ENCODE measurements around the gene PALD1.

PALD1 gene

GRCh38 chr10:70444744-70445143 lies 33.8 kb upstream of the PALD1 start:
- TF ChIP-seq, protein P1, sequence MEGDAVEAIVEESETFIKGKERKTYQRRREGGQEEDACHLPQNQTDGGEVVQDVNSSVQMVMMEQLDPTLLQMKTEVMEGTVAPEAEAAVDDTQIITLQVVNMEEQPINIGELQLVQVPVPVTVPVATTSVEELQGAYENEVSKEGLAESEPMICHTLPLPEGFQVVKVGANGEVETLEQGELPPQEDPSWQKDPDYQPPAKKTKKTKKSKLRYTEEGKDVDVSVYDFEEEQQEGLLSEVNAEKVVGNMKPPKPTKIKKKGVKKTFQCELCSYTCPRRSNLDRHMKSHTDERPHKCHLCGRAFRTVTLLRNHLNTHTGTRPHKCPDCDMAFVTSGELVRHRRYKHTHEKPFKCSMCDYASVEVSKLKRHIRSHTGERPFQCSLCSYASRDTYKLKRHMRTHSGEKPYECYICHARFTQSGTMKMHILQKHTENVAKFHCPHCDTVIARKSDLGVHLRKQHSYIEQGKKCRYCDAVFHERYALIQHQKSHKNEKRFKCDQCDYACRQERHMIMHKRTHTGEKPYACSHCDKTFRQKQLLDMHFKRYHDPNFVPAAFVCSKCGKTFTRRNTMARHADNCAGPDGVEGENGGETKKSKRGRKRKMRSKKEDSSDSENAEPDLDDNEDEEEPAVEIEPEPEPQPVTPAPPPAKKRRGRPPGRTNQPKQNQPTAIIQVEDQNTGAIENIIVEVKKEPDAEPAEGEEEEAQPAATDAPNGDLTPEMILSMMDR (IDR thresholded peaks at IDR 0.05; ENCODE audit: insufficient read depth, low read depth, low read length, missing control alignments): no peak
- no peak for DNase-seq (ENCODE audit: low read depth)
- no peak overlapping the region for H3K4me3 ChIP-seq (ENCODE audit: low read length)

GRCh38 chr10:70445718-70446657 lies 32.6 kb upstream of the PALD1 start:
- TF ChIP-seq, protein P1 (IDR thresholded peaks at IDR 0.05; ENCODE audit: insufficient read depth, low read depth, low read length, missing control alignments): no peak
- DNase-seq (ENCODE audit: low read depth): no peak
- no peak overlapping the region for H3K4me3 ChIP-seq (ENCODE audit: low read length)

DNA sequence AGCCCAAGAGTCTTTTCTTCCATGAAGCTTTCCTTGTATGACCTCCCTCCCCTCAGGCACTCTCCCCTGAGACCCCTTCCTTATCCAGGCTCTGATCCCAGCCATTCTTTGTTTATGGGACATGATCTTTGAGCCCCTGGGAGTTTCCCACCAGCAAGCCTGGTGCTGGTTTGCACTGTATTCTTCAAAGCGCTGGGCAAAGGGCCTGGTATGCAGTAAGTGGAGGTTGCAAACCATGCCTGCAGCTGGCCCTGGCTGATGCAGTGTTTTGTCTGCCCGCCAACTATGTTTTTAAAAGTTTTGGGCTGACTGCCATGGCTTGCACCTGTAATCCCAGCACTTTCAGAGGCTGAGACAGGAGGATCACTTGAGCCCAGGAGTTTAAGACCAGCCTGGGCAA lies 30.3 kb upstream of the PALD1 start:
- no peak overlapping the region for H3K4me3 ChIP-seq (ENCODE audit: low read length)
- TF ChIP-seq, protein P1 (IDR thresholded peaks at IDR 0.05; ENCODE audit: insufficient read depth, low read depth, low read length, missing control alignments): no peak
- DNase-seq (ENCODE audit: low read depth): no peak

GRCh38 chr10:70455213-70455630 lies 23.3 kb upstream of the PALD1 start:
- no peak for DNase-seq (ENCODE audit: low read depth)
- TF ChIP-seq, protein P1 (IDR thresholded peaks at IDR 0.05; ENCODE audit: insufficient read depth, low read depth, low read length, missing control alignments): no peak
- H3K4me3 ChIP-seq (ENCODE audit: low read length): no peak overlapping the region

- DNase-seq (ENCODE audit: low read depth): no peak
- TF ChIP-seq, protein P1 (IDR thresholded peaks at IDR 0.05; ENCODE audit: insufficient read depth, low read depth, low read length, missing control alignments): no peak
- H3K4me3 ChIP-seq (ENCODE audit: low read length): no peak overlapping the region
Measured at GRCh38 chr10:70456164-70456563, 22.4 kb upstream of the PALD1 start.

- no peak for DNase-seq (ENCODE audit: low read depth)
- TF ChIP-seq, protein P1 (IDR thresholded peaks at IDR 0.05; ENCODE audit: insufficient read depth, low read depth, low read length, missing control alignments): no peak
- no peak overlapping the region for H3K4me3 ChIP-seq (ENCODE audit: low read length)
Measured at GRCh38 chr10:70457759-70458305, 20.7 kb upstream of the PALD1 start.

Measured in epithelial cell of esophagus (primary cell).